Dedifferentiated amniotic fluid mesenchymal stem cell (primary cell): ENCODE data around the gene CDC42SE1.

Source experiments
- DNase-seq: peaks from one replicate; pipeline ENCODE4 v3.0.0-alpha.2; 2016; ENCODE audit errors: extremely low spot score

Gene CDC42SE1

DNA sequence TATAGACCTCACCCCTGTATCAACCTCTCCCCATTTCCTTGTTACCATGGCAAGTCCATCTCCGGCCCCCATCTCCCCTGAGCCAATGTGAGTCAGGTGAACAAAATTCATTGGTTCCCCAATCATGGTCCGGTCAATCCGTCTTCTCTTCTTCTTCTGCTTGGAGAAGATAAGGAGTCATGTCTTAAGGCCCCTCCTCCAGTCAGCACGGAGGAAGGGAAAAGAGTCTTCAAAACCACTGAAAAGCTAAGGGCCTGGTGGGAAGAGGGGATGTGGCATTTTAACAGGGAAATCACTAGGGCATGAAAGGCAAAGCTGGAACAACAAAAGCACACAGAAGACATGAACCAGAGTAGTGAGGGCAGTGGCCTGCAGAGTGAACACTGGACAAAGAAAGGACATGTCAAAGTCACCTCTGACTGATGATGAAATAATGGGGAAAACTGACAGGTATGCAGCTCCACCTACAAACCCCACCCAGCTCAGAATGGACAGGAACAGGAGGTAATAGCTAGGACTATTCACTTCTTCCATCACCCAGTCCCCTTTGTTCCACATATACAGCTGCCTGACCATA lies 4.4 kb downstream of the CDC42SE1 start:
- DNase-seq: no peak

DNA sequence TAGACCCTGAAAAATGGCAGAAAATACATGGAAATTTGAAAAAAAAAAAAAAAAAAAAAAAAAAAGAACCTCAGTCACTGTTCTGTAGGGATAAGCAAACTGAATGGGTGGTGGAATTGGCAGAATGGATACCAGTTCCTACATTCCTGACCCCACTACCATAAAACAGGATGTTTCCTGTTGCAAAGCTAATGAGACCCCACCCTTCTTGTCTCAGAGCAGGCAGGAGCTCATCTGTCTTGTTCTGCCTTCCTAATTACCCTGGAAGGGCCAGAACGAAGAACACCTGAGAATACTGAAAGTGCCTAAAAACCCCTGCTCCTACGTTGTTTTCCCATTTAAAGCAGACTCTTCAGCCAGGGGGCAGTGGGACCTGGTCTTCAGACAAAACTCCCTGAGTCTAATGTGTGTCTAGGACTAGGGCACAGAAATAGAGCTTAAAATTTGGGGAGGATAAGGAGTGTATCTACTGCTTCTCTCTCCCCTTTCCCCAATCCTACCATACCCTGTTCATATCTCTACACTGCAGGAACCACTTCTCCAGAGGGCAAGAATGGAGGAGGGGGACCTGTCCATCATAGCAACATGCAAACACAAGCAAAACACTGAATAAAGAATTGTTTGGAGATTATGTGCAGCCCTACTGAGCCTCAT lies 7.9 kb downstream of the CDC42SE1 start:
- DNase-seq: no peak

DNA sequence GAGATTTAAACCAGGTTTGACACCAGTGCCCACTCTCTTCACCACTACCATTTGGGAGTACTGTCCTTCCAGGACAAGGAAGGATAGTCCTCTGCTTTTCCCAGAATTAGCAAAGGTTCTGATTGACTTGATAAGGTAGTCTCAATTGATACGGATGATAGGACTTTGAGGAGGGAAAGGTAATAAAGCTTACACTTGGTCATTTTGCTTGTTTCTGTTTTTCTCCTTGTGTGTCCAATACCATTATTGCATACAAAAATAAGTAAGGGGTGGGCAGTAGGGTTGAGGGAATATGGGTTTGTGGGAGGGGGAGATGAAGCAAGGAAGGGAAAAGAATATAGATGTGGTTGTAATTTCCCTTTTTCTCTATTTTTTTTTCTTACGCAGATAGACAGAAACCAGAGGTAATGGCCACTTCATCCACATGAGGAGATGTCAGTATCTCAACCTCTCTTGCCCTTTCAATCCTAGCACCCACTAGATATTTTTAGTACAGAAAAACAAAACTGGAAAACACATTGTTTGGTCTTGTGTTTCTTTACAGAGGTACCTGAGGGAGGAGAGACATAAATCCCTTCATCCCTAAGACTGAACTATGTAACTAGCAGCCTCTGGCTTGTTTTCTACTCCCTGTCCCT lies 9.3 kb downstream of the CDC42SE1 start:
- no peak for DNase-seq

DNA sequence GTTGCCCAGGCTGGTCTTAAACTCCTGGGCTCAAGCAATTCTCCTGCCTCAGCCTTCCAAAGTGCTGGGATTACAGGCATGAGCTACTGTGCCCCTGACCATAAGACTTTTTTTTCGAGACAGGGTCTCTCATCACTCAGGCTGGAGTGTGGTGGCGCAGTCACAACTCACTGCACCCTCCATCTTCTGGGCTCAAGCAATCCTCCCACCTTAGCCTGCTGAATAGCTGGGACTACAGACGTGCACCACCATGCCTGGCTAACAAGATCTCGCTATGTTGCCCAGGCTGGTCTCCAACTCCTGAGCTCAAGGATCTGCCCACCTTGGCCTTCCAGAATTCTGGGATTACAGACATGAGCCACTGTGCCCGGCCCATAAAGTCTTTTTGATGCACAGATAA lies 10.0 kb downstream of the CDC42SE1 start:
- no peak for DNase-seq

- no peak for DNase-seq
Observed at GRCh38 chr1:151048645-151049032, 10.8 kb downstream of the CDC42SE1 start.

DNA sequence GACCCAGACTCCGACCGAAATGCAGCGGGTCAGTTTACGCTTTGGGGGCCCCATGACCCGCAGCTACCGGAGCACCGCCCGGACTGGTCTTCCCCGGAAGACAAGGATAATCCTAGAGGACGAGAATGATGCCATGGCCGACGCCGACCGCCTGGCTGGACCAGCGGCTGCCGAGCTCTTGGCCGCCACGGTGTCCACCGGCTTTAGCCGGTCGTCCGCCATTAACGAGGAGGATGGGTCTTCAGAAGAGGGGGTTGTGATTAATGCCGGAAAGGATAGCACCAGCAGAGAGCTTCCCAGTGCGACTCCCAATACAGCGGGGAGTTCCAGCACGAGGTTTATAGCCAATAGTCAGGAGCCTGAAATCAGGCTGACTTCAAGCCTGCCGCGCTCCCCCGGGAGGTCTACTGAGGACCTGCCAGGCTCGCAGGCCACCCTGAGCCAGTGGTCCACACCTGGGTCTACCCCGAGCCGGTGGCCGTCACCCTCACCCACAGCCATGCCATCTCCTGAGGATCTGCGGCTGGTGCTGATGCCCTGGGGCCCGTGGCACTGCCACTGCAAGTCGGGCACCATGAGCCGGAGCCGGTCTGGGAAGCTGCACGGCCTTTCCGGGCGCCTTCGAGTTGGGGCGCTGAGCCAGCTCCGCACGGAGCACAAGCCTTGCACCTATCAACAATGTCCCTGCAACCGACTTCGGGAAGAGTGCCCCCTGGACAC lies 11.3 kb downstream of the CDC42SE1 start:
- DNase-seq: peak; percentile 46

GRCh38 chr1:151047591-151047924 lies 11.9 kb downstream of the CDC42SE1 start, which contains the start of gene C1orf56:
Gene C1orf56 (plus strand): TSS chr1:151047751. CDS start chr1:151047848, 97 bp downstream.
- no peak for DNase-seq

GRCh38 chr1:151043163-151043562 lies 16.3 kb downstream of the CDC42SE1 start:
- no peak for DNase-seq

DNA sequence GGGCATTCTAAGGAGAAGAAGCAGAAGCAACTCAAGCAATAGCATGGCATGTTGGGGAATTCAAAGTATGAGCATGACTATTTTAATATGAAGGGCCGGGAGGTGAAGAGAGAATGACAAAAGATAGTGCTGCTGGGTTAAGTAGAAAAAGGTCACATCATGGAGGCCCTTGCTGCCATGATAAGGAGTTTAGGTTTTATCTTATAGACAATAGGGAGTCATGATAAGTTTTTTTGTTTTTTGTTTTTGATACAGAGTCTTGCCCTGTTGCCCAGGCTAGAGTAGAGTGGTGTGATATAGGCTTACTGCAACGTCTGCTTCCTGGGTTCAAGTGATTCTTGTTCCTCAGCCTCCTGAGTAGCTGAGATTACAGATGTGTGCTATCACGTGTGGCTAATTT lies 19.9 kb downstream of the CDC42SE1 start:
- DNase-seq: no peak

DNA sequence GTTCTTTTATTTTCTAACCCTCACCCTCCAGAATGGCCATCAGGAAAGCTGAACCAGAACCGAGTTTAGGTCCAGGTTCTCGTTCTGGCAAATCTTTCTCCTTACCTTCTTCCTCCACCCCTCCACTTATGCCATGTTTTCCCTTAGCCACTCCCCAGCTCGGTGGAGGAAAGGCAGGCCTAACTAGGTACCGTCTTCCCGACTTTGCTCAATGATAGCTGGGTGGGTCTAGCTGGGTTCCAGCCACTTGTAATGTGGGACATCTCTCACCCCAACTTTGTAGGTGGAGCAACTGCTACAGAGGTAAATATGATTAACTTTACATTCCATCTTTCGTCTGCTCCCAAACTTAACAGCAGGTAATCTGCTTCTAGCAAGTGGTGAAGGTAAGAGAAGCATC lies 22.4 kb downstream of the CDC42SE1 start:
- no peak for DNase-seq

DNA sequence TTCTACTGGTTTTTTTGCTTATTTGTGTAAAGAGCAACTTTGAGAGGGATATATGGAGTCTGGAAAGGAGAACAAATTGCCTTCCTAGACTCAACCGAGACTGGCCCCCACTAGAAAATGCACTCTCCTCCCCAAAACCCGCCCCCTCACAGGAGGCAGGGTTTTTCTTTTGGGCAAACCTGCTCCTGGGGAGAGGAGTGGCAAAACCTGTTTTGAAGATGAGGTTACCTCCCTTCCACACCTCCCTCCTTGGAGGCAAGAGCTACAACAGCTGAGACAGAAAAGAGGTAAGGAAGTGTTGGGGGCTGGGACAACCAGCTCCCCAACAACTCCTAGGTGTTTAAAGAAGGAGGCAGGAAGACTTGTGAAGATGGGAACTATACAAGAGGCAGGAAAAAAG lies 23.1 kb downstream of the CDC42SE1 start, which contains the start of gene BNIPL:
BNIPL (plus strand) TSS at position 231 of the 400 bp plus-strand sequence; CDS start at position 371, 140 bp downstream.
- no peak for DNase-seq

DNA sequence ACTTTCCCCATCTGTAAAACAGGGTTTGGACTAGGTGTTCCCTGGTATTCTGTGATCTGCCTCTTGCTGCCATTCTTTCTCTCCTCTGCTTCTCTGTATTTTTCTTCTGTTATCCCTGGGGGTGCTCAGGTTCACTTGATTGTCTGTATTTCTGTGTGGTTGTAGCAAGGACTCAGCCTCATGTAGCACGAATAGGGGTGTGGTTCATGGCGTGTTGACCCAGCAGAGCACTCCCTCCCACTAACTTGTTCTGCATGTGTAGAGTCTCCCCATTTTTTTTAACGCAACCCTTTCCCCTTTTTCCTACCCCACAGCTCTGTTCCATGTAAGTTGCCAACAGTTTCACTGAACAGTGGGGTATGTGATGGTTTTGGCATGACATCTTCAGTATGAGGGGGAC lies 24.3 kb downstream of the CDC42SE1 start:
- no peak for DNase-seq

DNA sequence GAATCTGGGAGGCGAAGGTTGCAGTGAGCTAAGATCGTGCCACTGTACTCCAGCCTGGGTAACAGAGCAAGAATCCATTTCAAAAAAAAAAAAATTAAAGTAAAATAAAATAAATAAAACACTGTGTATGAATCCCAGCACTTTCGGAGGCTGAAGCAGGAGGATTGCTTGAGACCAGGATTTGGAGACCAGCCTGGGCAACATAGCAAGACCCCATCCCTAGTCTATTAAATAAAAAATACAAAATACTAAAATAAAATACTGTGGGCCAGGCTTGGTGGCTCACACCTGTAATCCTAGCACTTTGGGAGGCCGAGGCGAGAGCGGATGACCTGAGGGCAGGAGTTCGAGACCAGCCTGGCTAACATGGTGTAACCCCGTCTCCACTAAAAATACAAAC lies 27.3 kb downstream of the CDC42SE1 start:
- no peak for DNase-seq

GRCh38 chr1:151026460-151026859 lies 33.0 kb downstream of the CDC42SE1 start:
- DNase-seq: no peak

DNA sequence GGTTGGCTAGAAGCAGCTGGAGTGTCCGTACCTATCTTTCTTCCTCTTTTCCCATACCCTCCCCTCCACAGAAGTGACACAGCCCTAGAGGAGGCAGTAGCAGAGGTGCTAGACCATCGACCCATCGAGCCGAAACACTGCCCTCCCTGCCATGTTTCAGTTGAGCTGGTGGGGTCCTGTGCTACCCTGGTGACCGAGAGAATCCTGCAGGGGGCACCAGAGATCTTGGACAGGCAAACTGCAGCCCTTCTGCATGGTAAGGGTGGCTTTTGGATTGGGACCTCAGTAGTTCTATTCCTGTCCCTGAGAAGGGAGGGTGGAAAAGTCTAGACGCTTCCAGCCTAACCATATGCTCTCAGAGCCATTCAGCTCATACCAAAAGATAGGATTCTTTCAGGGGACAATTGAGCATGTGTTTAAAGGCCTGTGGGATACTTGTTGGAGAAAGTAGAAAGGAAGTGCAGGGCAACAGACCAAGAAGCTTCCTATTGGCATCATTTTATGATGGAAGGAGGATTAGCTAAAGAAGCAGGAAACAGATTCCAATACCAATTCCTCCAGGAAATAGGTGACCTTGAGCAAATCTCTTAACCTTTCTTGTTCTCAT lies 34.8 kb downstream of the CDC42SE1 start:
- peak; percentile 51 for DNase-seq

GRCh38 chr1:151013518-151013917 lies 45.9 kb downstream of the CDC42SE1 start:
- DNase-seq: no peak

GRCh38 chr1:151012684-151013471 lies 46.5 kb downstream of the CDC42SE1 start:
- DNase-seq: no peak

GRCh38 chr1:151011154-151011850 lies 48.1 kb downstream of the CDC42SE1 start:
- no peak for DNase-seq

DNA sequence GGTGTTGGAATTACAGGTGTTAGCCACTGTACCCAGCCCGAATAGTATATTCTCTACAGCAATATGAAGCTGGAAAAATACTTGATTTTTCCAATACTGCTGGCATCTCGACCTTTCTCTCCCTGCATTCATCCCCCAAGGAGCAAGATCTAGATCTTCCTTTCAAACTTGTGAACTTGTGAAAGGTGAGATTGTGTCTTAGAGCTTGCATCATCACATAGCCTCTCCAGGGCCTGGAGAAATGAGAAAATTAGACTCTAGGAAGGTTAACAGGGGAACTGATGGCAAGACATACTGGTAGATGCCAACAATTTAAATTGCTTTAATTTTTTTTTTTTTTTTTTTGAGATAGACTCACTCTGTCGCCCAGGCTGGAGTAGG lies 49.1 kb downstream of the CDC42SE1 start:
- no peak for DNase-seq

- DNase-seq: no peak
Observed at GRCh38 chr1:151009674-151010345, 49.6 kb downstream of the CDC42SE1 start.
